Measurements from ENCODE around the gene KRT23. TPM values are rescaled to one million over a fixed set of nuclear protein-coding genes. Genes with fewer than 3 reads are reported as not detected.

The KRT23 gene
- total RNA-seq, 1 experiment from 2014 or later, result not detected

GRCh38 chr17:40909755-40910154 is 27.7 kb downstream of the KRT23 start:
- Histone ChIP-seq H2AK5ac (ENCODE audit: insufficient read length, low read length) (no peak overlapping the region), H4K5ac (ENCODE audit: insufficient read length, low read depth, low read length) (no peak overlapping the region), H4K91ac (ENCODE audit: insufficient read length, low read depth, low read length) (no peak overlapping the region), H4K8ac (replicated peaks; ENCODE audit: insufficient read length, low read depth, low read length) (no peak overlapping the region), H3K18ac (ENCODE audit: insufficient read length, low read depth, low read length) (no peak overlapping the region), H3K9me3 (ENCODE audit: control insufficient read depth, low read depth, low read length) (no peaks in the 10 kb centered on the region), H3K4me2 (ENCODE audit: insufficient read depth, insufficient read length, low read length) (no peak overlapping the region), H3K9ac (ENCODE audit: extremely low read depth, insufficient read length, low read length) (no peak overlapping the region), H3K23ac (ENCODE audit: insufficient read length, low read depth, low read length) (no peak overlapping the region), H3K4me1 (ENCODE audit: insufficient read depth, low read length) (0 out of 2 replicates have a peak, but pooled peaks cover under 1% of the 10 kb centered on the region), H3K27ac (ENCODE audit: insufficient read length, low read depth, low read length) (no peak overlapping the region), H3K79me1 (ENCODE audit: insufficient read depth, low read depth, low read length, poor library complexity, severe bottlenecking) (no peaks in the 10 kb centered on the region), H3K56ac (ENCODE audit: insufficient read length, low read depth, low read length) (no peak overlapping the region), H3K4ac (ENCODE audit: low read depth, low read length) (no peak overlapping the region), H3T11ph (ENCODE audit: low read length) (no peak overlapping the region), H3K79me2 (ENCODE audit: insufficient read depth, low read length) (no peaks in the 10 kb centered on the region), H2AFZ (ENCODE audit: low read length) (no peak overlapping the region), H2BK120ac (ENCODE audit: low read depth, low read length, poor library complexity, severe bottlenecking) (no peak overlapping the region), H4K20me1 (ENCODE audit: control insufficient read depth, insufficient read depth, insufficient read length) (no peaks in the 10 kb centered on the region), H2BK15ac (ENCODE audit: low read depth, low read length) (no peak overlapping the region), H3K14ac (ENCODE audit: insufficient read depth, low read length) (no peak overlapping the region), H2BK5ac (ENCODE audit: insufficient read length, low read length) (no peak overlapping the region), H3K27me3 (ENCODE audit: insufficient read depth, low read length) (no peaks in the 10 kb centered on the region), H3K23me2 (ENCODE audit: insufficient read length, low read depth, low read length, poor library complexity, severe bottlenecking) (no peaks in the 10 kb centered on the region), H2BK12ac (ENCODE audit: insufficient read length, low read depth, low read length) (no peak overlapping the region), H2BK20ac (ENCODE audit: low read depth, low read length, poor library complexity, severe bottlenecking) (no peak overlapping the region)
- Mint-ChIP-seq H3K27me3 (ENCODE audit: low read depth) (peaks cover 2% of the 10 kb centered on the region), H3K27ac (no peak overlapping the region), H3K36me3 (ENCODE audit: insufficient read depth in 1 of 3, low read depth in 3 of 3) (no peaks in the 10 kb centered on the region), H3K4me3 (no peak overlapping the region), H3K9me3 (no peaks in the 10 kb centered on the region), H3K4me1 (peaks cover 7 to 13% of the 10 kb centered on the region in 2 experiments)
- WGBS (ENCODE audit: extremely low coverage, insufficient read length, low lambda C conversion rate), result no CpG with 5 or more reads among the region's 4 CpGs
- no peak for DNase-seq
- TF ChIP-seq CTCF (conservative IDR thresholded peaks at IDR 0.05), result no peak

All from H9 (cell line).